PC-9 (cell line): ENCODE results near the gene MSH5.

Source experiments
- EZH2 ChIP-seq: fragments of 200-600 bp; sonication (generic); IDR thresholded peaks from 2 replicates; pipeline ENCODE4 v1.8.0; 2017; ENCODE audit warnings: antibody characterized with exemption, low read depth
- TF ChIP-seq, protein P1 (sequence below): fragments of 200-600 bp; sonication (generic); conservative IDR thresholded peaks from 2 replicates; pipeline ENCODE4 v1.6.1; 2017; ENCODE audit warnings: mixed run types, antibody characterized with exemption, mild to moderate bottlenecking, moderate library complexity

DNA sequence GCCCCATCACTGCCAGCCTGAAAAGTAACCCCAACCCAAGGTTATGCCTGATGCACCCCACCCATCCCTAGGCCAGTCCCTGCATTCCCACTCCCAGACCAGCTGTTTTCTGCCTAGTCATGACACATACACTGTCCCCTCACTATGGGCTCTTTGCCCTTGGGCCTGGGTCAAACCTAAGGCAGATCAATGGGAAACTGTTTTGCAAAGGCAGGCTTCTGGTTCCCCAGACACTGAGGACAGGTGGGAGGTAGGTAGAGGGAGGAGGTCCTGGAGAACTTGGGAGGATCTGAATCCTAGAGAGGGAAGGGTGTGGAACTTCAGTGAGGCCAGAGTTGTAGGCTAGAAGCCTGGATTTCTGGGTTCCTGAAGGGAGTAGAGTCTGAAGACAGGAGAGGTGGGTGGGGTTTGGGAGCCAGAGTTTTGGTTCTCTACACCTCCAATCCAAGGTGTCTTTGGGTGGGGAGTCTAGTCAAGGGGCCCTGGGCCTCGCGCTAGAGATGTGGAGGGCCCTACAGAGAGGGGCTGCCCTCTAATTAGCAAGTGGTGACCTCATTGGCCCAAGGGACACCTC, 5.5 kb upstream of the MSH5 start:
- TF ChIP-seq, protein P1, sequence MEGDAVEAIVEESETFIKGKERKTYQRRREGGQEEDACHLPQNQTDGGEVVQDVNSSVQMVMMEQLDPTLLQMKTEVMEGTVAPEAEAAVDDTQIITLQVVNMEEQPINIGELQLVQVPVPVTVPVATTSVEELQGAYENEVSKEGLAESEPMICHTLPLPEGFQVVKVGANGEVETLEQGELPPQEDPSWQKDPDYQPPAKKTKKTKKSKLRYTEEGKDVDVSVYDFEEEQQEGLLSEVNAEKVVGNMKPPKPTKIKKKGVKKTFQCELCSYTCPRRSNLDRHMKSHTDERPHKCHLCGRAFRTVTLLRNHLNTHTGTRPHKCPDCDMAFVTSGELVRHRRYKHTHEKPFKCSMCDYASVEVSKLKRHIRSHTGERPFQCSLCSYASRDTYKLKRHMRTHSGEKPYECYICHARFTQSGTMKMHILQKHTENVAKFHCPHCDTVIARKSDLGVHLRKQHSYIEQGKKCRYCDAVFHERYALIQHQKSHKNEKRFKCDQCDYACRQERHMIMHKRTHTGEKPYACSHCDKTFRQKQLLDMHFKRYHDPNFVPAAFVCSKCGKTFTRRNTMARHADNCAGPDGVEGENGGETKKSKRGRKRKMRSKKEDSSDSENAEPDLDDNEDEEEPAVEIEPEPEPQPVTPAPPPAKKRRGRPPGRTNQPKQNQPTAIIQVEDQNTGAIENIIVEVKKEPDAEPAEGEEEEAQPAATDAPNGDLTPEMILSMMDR: no peak
- TF ChIP-seq EZH2: no peak
